NCI-H82 (cell line): ENCODE measurements around the gene MAP3K14.
A peak's percentile ranks its signal among the peaks of the same experiment; 100 is the strongest.
"Not testable (repeated sequence)": the region's sequence is repeated elsewhere in the genome, so short reads cannot be mapped to it uniquely, and the experiment has no call there.

Experiments
- DNase-seq: peaks from one replicate; lab custom pipeline; 2025; lab: John Stamatoyannopoulos, UW

The MAP3K14 gene

GRCh38 chr17:45315648-45316433, 979 bp downstream of the MAP3K14 start:
- peak; percentile 55 for DNase-seq

GRCh38 chr17:45314741-45315647, 1.8 kb downstream of the MAP3K14 start:
- no peak for DNase-seq

GRCh38 chr17:45313996-45314740, 2.7 kb downstream of the MAP3K14 start:
- no peak for DNase-seq

GRCh38 chr17:45313421-45313771, 3.4 kb downstream of the MAP3K14 start:
- DNase-seq: no peak

- DNase-seq: no peak
Measured at GRCh38 chr17:45312477-45313420, 4.1 kb downstream of the MAP3K14 start.

GRCh38 chr17:45311760-45312476, 4.9 kb downstream of the MAP3K14 start:
- DNase-seq: no peak

- DNase-seq: peak; percentile 43
Measured at GRCh38 chr17:45311401-45311759, 5.4 kb downstream of the MAP3K14 start.

- no peak for DNase-seq
Measured at GRCh38 chr17:45310380-45311324, 6.2 kb downstream of the MAP3K14 start.

GRCh38 chr17:45309400-45309799, 7.4 kb downstream of the MAP3K14 start:
- DNase-seq: no peak

GRCh38 chr17:45308840-45309239, 8.0 kb downstream of the MAP3K14 start:
- no peak for DNase-seq

GRCh38 chr17:45308016-45308365, 8.8 kb downstream of the MAP3K14 start:
- no peak for DNase-seq

GRCh38 chr17:45307290-45308015, 9.4 kb downstream of the MAP3K14 start:
- no peak for DNase-seq

GRCh38 chr17:45306623-45307022, 10.2 kb downstream of the MAP3K14 start:
- no peak for DNase-seq

- no peak for DNase-seq
Measured at GRCh38 chr17:45306094-45306493, 10.7 kb downstream of the MAP3K14 start.

GRCh38 chr17:45305530-45306087, 11.2 kb downstream of the MAP3K14 start:
- no peak for DNase-seq

- DNase-seq: no peak
Measured at GRCh38 chr17:45302649-45303173, 14.1 kb downstream of the MAP3K14 start.

- not testable (repeated sequence) for DNase-seq
Measured at GRCh38 chr17:45302220-45302619, 14.6 kb downstream of the MAP3K14 start.

- DNase-seq: no peak
Measured at GRCh38 chr17:45301674-45302073, 15.1 kb downstream of the MAP3K14 start.
